ENCODE measurements around the gene PTOV1.
A peak's percentile ranks its signal among the peaks of the same experiment; 100 is the strongest.

Gene PTOV1

GRCh38 chr19:49888510-49888824, 37.5 kb downstream of the PTOV1 start:
- DNase-seq (ENCODE audit: low spot score): no peak

- no peak for DNase-seq (ENCODE audit: low spot score)
Measured at GRCh38 chr19:49889038-49889686, 38.2 kb downstream of the PTOV1 start.

GRCh38 chr19:49889687-49890348, 38.9 kb downstream of the PTOV1 start:
- DNase-seq (ENCODE audit: low spot score): peak; percentile 83

DNA sequence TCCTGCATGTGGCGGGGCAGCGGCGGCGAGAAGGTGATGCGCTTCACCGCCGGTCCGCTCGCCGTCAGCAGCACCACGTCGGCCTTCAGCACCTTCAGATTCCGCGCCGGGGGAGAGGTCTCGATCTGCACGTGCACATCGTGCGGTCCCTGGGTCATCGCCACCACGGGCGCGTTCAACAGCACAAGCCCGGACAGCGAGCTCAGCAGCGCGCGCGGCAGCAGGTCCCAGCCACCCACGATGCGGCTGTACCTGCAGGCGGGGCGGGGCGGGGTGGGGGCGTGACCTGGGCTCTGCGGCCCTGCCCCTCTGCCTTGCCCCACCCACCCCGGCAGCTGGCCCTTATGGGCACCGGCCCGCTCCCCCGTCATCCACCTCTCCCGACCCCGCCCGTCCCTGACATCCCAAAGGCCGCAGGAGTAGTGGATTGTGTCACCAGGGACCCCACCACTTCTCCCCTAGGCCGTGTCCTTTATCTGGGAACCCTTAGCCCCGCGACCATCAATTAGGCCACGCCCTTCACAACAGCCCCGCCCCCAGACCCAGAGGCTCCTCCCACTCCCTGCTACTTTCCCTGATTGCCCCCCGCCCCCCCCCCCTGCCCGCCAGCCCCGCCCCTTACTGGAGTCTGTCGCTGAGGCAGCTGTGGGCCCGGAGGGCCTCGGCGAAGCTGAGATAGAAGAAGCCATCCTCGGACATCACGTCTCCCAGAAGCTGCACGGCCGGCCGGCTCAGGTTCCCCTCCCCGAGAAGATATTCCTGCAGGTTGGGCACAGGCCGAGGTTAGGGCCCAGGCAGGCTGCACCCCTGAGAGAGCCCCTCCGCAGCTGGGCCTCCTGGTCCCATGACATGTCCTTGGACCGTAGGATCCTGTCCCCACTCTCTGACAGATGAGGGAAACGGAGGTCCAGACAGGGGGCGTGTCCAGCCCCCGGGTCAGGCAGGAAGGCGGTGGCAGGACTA, 39.7 kb downstream of the PTOV1 start:
- DNase-seq (ENCODE audit: low spot score): no peak

DNA sequence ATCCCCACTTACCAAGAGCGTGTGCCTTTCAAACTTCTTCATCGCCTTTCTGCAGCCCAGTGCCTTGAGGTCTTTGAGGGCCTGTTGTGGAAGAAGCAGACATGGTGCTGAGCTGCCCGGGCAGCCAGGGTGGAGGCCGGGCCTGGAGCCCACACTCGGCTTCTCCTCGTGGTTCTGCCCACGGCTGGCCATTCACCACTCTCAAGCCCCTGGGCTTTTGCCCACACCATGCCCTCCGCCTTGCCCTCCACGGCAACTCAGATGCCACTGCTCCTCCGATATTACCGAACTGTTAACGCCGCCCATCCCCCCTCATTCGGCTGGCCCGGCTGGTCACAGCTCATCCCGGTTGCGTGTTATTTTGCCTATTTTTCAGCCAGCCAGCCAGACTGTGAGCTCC, 40.4 kb downstream of the PTOV1 start:
- no peak for DNase-seq (ENCODE audit: low spot score)

GRCh38 chr19:49892716-49893115, 41.8 kb downstream of the PTOV1 start:
- no peak for DNase-seq (ENCODE audit: low spot score)

GRCh38 chr19:49894011-49894664, 43.2 kb downstream of the PTOV1 start:
- no peak for DNase-seq (ENCODE audit: low spot score)

GRCh38 chr19:49894879-49895565, 44.1 kb downstream of the PTOV1 start:
- no peak for DNase-seq (ENCODE audit: low spot score)

GRCh38 chr19:49895566-49896297, 44.8 kb downstream of the PTOV1 start:
- DNase-seq (ENCODE audit: low spot score): no peak

- DNase-seq (ENCODE audit: low spot score): no peak
Measured at GRCh38 chr19:49896863-49897621, 46.1 kb downstream of the PTOV1 start, which contains the start of gene IL4I1. Gene IL4I1 (minus strand): TSS chr19:49896887. CDS start chr19:49896160, 727 bp downstream.

DNA sequence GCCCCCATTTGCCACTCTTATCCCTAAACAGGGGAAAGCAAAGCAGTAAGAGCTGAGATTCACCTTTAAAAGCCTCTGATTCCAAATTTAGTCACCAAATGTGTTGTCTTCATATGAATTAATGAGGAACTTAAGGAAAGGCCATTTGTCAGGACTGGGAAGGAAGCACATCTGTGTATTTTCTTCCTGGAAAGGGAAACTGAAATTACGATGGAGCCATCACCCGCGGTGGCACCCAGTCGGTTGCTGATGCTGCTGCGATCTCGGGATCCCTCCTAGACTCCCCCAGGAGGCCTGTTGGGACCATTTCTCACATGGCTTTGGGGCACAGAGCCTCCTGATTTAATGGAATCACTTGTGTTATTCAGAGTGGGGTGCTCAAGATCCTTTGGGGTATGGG, 53.2 kb downstream of the PTOV1 start:
- no peak for DNase-seq (ENCODE audit: low spot score)

DNA sequence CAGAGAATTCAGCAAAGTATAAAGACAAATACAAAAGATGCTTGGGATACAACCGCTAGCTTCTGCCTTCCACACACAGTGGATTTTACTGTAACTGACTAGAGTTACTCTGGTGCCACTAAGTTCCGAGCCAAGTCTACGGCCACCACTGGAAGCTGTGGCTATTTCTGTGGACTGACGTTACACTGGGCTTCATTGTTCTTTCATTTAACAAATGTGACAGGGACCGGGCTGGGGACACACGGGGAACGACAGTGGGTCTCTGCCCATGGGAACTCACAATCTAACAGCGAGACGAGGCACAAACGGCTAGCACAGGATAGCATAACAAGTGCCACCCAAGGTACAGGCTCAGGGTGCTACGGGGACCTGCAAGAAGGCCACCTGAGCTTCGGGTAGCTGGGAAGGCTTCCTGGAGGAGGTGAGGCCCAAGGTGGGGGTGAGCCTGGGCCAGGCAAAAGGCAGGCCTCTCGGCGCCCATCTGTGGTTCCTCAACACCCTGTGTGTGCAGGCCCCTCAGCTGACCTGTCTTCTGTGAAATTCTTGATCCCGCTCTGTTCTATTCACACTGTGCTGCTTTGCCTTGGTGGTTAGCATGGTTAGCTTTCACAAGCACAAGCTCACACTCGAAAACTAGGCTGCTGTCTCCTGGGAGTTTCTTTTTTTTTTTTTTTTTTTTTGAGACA, 56.1 kb downstream of the PTOV1 start:
- DNase-seq (ENCODE audit: low spot score): no peak

GRCh38 chr19:49907745-49908446, 56.9 kb downstream of the PTOV1 start:
- DNase-seq (ENCODE audit: low spot score): no peak

- no peak for DNase-seq (ENCODE audit: low spot score)
Measured at GRCh38 chr19:49908480-49909420, 57.8 kb downstream of the PTOV1 start.

GRCh38 chr19:49910179-49910578, 59.2 kb downstream of the PTOV1 start:
- DNase-seq (ENCODE audit: low spot score): no peak

Measured in left forelimb (tissue), 1 donor.